K562 (cell line): Measurements from ENCODE around the gene SMS.

Source experiments
- NUFIP1 ChIP-seq: fragments of 450-650 bp; IDR thresholded peaks from 2 replicates; pipeline ENCODE4 v1.6.1; 2018; ENCODE audit not compliant: partially characterized antibody
- YBX1 ChIP-seq: fragments of 450-650 bp; IDR thresholded peaks from 2 replicates; pipeline ENCODE4 v1.7.1; 2016; ENCODE audit warnings: mild to moderate bottlenecking
- ZC3H4 ChIP-seq: sonication (generic); formaldehyde crosslinking; IDR thresholded peaks from 2 replicates; pipeline ENCODE4 v1.9.0; 2021; ENCODE audit warnings: missing genetic modification reagents, borderline replicate concordance
- ZNF212 ChIP-seq: fragments of 450-650 bp; formaldehyde crosslinking; IDR thresholded peaks from 2 replicates; pipeline ENCODE4 v1.4.0; 2020; ENCODE audit warnings: mild to moderate bottlenecking
- TF ChIP-seq, protein P1 (sequence below): fragments of 250-450 bp; sonication (Bioruptor Pico); IDR thresholded peaks from 2 replicates; pipeline ENCODE4 v1.5.0; 2022; ENCODE audit warnings: mild to moderate bottlenecking

DNA sequence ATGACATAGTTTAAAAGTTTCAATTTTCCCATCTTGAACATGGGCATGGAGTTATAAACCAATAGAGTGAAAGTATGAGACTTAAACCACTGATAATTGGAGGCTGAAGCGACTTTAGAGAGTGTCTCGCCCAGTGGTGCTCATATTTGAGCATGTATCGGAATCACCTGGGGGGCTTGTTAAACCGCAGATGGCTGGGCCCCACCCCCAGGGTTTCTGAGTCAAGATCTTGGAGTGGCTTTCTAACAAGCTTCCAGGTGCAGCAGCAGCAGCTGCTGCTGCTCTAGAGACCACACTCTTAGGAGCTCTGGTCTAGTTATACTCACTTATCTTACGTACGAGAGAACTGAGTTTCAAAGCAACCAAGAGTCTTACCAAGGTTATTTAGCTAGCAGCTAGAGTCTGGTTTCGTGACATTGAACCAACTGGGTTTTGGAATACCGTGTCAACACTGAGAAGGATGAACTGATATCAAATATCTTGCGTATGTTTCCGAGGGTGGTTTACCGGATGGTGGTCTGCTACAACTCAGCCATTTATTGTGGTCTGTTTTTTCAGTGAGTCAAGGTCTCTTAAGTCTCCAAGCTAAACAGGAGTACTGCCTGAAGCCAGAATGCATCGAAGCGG is 97.5 kb downstream of the SMS start:
- TF ChIP-seq NUFIP1, result no peak
- no peak for TF ChIP-seq ZNF212
- TF ChIP-seq, protein P1, sequence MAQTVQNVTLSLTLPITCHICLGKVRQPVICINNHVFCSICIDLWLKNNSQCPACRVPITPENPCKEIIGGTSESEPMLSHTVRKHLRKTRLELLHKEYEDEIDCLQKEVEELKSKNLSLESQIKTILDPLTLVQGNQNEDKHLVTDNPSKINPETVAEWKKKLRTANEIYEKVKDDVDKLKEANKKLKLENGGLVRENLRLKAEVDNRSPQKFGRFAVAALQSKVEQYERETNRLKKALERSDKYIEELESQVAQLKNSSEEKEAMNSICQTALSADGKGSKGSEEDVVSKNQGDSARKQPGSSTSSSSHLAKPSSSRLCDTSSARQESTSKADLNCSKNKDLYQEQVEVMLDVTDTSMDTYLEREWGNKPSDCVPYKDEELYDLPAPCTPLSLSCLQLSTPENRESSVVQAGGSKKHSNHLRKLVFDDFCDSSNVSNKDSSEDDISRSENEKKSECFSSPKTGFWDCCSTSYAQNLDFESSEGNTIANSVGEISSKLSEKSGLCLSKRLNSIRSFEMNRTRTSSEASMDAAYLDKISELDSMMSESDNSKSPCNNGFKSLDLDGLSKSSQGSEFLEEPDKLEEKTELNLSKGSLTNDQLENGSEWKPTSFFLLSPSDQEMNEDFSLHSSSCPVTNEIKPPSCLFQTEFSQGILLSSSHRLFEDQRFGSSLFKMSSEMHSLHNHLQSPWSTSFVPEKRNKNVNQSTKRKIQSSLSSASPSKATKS, result no peak
- TF ChIP-seq YBX1, result no peak
- no peak for TF ChIP-seq ZC3H4
